DMS53 treated with DMSO at 0.1 percent for 48 hours (cell line): ENCODE data around the gene GAB2.
A peak's percentile ranks its signal among the peaks of the same experiment; 100 is the strongest.

Experiments
- DNase-seq: peaks from one replicate; lab custom pipeline; 2025; ENCODE audit not compliant: unreplicated experiment; lab: John Stamatoyannopoulos, UW

Gene GAB2

GRCh38 chr11:78346799-78347198 is 70.8 kb downstream of the GAB2 start:
- peak; percentile 37 for DNase-seq

GRCh38 chr11:78345450-78345849 is 72.2 kb downstream of the GAB2 start:
- DNase-seq: no peak

GRCh38 chr11:78344676-78345075 is 72.9 kb downstream of the GAB2 start:
- no peak for DNase-seq

GRCh38 chr11:78344094-78344493 is 73.5 kb downstream of the GAB2 start:
- no peak for DNase-seq

GRCh38 chr11:78343303-78343702 is 74.3 kb downstream of the GAB2 start:
- no peak for DNase-seq

GRCh38 chr11:78341841-78342240 is 75.8 kb downstream of the GAB2 start:
- DNase-seq: no peak

- DNase-seq: no peak
Measured at GRCh38 chr11:78340530-78340929, 77.1 kb downstream of the GAB2 start.

GRCh38 chr11:78339945-78340344 is 77.7 kb downstream of the GAB2 start:
- peak; percentile 93 for DNase-seq

- DNase-seq: peak; percentile 80
Measured at GRCh38 chr11:78339483-78339882, 78.1 kb downstream of the GAB2 start.

GRCh38 chr11:78338702-78339101 is 78.9 kb downstream of the GAB2 start:
- no peak for DNase-seq

- peak; percentile 56 for DNase-seq
Measured at GRCh38 chr11:78338138-78338537, 79.5 kb downstream of the GAB2 start.

GRCh38 chr11:78337554-78337924 is 80.1 kb downstream of the GAB2 start:
- no peak for DNase-seq

GRCh38 chr11:78336877-78337553 is 80.6 kb downstream of the GAB2 start:
- no peak for DNase-seq

GRCh38 chr11:78334109-78334508 is 83.5 kb downstream of the GAB2 start:
- DNase-seq: no peak

- DNase-seq: no peak
Measured at GRCh38 chr11:78332872-78333271, 84.7 kb downstream of the GAB2 start.

GRCh38 chr11:78332174-78332866 is 85.3 kb downstream of the GAB2 start:
- DNase-seq: no peak

- no peak for DNase-seq
Measured at GRCh38 chr11:78331711-78332110, 85.9 kb downstream of the GAB2 start.

- DNase-seq: no peak
Measured at GRCh38 chr11:78330361-78330760, 87.3 kb downstream of the GAB2 start.

- peak; percentile 46 for DNase-seq
Measured at GRCh38 chr11:78327945-78328344, 89.7 kb downstream of the GAB2 start.

- no peak for DNase-seq
Measured at GRCh38 chr11:78325274-78325781, 92.3 kb downstream of the GAB2 start.

GRCh38 chr11:78323363-78323762 is 94.3 kb downstream of the GAB2 start:
- no peak for DNase-seq

- no peak for DNase-seq
Measured at GRCh38 chr11:78319453-78319955, 98.1 kb downstream of the GAB2 start.
